NCI-H748 treated with DMSO at 0.1 percent for 48 hours (cell line): Measurements from ENCODE around the gene CEP83.
"Not testable (repeated sequence)": the region's sequence is repeated elsewhere in the genome, so short reads cannot be mapped to it uniquely, and the experiment has no call there.

ENCODE experiments used
- DNase-seq: peaks from one replicate; lab custom pipeline; 2025; lab: John Stamatoyannopoulos, UW

CEP83 gene, protein sequence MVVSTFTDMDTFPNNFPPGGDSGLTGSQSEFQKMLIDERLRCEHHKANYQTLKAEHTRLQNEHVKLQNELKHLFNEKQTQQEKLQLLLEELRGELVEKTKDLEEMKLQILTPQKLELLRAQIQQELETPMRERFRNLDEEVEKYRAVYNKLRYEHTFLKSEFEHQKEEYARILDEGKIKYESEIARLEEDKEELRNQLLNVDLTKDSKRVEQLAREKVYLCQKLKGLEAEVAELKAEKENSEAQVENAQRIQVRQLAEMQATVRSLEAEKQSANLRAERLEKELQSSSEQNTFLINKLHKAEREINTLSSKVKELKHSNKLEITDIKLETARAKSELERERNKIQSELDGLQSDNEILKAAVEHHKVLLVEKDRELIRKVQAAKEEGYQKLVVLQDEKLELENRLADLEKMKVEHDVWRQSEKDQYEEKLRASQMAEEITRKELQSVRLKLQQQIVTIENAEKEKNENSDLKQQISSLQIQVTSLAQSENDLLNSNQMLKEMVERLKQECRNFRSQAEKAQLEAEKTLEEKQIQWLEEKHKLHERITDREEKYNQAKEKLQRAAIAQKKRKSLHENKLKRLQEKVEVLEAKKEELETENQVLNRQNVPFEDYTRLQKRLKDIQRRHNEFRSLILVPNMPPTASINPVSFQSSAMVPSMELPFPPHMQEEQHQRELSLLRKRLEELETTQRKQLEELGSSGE

DNA sequence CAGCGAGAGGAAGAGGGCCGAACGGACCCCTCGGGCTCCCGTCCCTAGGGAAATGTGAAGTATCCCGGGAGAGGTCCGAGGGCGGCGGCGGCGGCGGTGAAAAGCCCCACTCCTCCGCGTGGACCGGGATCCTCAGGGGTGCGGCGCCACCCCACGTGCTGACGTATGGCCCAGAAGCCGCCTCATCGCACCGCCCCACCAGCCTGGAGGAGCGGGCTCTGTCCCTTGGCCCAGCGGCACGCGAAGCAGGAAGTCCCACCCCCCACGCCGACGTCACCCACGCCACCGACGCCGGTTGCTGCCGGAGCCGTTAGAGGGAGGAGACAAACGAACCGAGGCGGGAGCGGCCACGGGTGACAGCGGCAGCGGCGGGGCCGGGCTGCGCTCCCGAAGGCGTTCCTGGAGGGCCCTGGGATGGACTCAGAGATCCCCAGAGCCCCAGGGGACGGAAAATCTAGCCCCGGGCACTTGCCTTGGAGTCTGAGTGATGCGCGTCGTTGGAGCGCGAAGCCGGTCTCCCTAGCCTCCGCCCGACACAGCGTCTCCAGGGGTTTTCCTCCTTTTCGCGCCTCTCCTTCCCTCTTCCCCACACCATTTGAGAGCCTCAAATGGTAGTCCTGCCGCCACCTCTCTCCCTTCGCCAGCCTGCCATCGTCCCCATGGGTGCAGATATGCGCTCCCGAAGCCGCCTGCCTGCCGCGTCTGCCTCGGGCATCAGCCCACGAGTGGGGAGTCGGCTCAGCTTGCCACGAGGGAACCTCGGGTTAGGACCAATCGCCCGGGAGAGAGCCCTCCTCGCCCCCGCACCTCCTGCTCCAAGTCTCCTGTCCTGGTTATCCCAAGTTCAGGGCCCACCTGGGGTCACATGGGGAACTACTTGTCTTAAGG, at the start of gene CEP83:
Gene CEP83, minus strand, starts transcription at position 140 of the 888 bp plus-strand sequence. CDS start 47,377 bp downstream, outside the sequence.
- peak; percentile 77 for DNase-seq

DNA sequence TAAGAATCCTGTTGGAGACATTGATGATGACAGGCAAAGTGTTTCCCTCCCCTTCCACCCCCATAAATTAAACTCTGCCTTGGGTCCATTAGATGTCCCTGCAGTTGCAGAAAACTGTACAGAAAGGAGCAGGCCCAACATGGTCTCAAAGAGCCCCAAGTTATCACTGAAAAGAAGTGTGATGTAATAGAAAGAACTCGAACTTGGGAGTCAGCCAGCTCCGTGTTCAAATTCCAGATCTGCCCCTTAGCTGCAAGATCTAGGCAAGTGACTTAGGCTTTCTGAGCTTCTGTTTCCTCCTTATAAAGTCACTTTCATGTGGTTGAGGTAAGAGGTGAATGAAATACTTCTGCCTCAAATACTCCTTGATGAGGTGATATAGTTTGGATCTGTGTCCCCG, 49.6 kb upstream of the CEP83 start:
- no peak for DNase-seq

DNA sequence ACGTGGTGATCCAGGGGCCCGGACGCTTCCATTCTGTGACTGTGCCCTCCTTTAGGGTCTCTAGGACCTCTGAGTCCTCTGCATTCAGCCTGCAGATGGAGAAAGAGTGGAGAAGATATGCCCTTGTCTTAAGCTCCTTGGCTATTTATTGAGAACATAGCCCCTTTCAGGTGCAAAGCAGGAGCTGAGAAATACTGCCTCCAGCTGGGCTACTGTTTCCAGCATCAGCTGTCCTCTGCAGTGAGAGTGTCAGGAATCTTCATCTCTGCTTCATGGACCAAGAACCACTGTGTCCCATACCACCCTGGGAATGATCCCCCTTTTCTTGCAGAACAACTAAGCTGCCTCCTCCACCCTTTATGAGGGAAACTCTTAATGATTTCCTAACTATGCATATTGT, 47.8 kb upstream of the CEP83 start:
- DNase-seq = no peak

DNA sequence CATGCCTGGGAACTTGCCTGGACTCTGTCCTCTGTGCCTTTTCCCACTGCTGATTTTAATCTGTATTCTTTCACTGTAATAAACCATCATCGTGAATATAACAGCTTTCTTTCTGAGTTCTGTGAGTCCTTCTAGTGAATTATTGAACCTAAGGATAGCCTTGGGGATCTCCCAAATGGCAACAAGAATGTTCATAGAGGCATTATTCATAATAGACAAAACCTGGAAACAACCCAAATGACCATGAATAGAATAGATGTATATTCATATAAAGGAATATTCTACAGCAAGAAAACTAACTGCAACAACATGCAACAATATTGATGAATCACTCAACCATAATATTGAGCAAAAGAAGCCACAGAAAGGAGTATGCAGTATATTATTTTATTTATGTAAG, 44.7 kb upstream of the CEP83 start:
- DNase-seq = no peak

DNA sequence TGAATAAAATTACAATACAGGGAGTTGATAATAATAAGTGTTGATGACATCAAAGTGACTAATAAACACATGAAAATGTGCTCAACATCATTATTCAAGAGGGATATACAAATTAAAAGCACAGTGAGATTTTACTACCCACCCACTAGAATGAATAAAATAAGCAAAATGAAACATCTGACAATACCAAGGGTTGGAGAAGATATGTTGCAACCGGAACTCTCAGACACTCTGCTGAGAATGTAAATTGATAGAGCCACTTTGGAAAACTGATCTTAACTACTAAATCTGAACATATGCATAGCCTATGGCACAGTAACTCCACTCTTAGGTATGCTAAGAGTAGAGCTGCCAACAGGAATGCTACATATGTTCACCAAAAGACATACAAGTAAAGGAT, 44.0 kb upstream of the CEP83 start:
- DNase-seq = no peak

DNA sequence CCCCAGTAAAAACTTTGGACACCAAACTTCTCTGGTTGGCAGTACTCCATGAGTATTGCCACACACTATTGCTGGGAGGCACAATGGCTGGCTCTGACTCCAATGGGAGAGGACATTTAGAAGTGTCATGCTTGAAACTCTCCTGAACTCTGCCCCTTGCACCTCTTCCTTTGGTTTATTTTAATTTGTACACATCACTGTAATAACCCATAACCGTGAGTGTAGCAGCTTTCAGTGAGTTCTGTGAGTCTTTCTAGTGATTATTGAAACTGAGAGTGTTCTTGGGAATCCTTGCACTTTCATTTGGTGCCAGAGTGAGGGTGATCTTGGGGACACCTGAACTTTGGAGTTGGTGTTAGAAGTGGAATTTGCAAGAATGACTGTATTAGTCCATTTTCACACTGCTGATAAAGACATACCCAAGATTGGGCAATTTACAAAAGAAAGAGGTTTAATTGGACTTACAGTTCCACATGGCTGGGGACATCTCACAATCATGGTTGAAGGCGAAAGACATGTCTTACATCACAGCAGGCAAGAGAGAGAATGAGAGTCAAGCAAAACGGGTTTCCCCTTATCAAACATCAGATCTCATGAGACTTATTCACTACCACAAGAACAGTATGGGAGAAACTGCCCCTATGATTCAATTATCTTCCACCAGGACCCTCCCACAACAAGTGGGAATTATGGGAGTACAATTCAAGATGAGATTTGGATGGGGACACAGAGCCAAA, 41.3 kb upstream of the CEP83 start:
- no peak for DNase-seq

DNA sequence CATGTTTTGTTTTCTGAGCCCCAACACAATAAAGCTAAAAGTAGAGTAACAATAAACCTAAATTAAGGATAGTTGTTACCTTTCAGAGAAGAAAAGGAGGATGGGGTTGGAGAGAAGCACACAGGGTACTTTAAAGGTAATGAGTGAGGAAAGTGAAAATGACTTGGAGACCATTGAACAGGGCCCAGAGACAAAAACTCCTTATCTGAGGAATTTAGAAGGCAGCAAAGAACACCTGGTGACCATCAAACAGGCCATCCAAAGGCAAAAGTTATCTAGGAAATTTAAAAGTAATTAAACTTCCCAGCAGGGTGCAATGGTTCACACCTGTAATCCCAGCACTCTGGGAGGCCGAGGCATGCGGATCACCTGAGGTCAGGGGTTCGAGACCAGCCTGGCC, 39.0 kb upstream of the CEP83 start:
- DNase-seq = no peak

DNA sequence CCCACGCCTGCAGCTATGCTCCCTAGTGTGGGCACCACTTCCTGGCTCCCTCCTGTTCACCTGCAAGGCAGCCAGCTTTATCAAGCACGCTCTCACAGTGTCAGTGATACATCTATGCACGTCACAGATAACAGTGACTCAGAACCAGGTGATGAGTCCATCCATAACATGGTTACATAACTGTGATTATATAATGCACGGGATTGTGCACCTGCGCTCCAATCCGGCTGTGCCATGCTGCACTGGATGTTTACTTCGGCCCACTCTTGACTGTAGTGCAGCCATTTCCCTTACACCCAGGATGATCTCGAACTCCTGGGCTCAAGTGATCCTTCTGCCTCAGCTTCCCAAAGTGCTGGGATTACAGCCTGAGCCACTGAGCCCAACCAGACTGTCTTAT, 38.4 kb upstream of the CEP83 start:
- DNase-seq = no peak

DNA sequence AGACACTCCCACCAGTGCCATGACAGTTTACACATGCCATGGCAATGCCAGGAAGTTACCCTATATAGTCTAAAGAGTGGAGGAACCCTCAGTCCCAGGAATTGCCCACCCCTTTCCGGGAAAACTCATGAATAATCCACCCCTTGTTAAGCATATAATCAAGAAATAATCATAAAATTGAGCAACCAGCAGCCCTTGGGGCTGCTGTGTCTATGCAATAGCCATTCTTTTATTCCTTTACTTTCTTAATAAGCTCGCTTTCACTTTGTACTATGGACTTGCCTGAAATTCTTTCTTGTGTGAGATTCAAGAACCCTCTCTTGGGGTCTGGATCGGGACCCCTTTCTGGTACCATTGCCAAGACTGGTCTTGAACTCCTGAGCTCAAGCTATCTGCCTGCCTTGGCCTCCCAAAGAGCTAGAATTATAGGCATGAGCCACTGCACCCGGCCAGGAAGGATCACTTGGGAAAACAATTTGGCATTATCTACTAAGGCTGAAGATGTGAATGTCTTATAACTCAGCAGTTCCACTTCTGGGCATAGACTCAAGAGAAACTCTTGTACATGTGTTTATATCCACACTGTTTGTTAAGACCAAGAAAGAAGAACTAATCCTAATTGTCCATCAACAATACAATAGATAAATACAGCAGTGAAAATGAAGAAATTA, 35.9 kb upstream of the CEP83 start:
- DNase-seq = no peak

DNA sequence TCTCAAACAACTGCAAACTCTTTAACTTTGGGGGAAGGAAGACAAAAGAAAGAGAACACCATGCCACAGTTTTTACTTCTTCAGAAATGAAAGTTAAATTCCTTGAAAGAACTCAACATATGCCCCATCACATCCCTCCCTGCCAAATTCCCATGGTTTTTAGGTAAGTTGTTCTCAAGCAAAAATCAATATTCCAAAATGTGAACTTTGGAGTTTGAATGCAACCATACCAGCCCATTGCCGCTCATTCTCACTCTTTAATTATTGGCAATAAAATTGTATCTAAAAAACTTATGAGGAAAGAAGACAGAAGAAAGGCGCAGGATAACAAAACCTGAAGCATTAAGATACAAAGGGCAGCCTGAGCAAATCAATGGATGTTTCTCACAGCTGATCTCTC, 31.8 kb upstream of the CEP83 start:
- no peak for DNase-seq

DNA sequence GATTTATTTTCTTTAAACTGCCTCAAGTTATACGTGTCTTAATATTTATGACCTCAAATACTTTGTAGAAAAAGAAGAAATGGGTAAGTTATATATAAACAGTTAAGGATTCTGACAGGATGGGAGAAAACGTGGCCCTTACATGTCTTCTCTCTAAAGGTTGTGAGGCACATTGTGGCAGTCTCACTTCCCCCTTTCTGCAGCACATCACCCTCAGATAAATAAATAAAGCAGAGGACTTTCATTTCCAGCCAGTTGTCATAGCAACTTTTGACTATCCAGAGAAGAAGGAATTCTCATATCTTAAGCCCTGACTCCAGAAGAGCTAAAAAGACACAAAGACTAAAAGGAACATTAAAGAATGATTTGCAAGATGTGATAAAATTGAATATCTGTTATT, 28.8 kb upstream of the CEP83 start:
- no peak for DNase-seq

DNA sequence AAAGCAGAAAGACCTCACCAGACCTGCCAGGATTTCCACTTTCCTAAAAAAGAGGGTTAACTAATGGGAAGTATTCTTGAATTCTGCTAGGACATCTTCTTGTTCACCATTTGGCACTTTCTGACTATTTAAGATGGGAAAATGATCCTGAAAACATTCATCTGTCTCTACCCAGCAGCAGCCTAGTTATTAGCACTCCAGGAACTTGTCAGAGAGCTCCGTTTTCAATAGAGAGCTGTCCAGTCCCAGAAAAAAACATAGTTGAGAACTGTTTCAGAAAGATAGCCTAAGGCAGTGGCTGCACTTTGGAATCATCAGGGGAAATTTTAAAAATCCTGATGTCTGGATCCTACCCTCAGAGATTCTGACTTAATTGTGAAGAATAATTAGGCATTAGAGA, 22.1 kb upstream of the CEP83 start:
- no peak for DNase-seq

DNA sequence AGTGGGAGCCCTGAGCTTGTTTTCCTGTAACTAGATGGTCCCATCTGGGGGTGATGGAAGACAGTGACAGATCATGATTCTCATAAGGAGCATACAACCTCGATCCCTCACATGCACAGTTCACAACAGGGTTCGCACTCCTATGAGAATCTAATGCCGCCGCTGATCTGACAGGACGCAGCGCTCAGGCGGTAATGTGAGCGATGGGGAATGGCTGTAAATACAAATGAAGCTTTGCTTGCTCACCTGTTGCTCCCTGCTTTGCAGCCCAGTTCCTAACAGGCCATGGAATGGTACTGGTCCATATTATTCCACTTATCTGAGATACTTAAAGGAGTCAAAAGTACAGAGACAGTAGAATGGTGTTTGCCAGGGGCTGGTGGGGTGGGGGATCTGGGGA, 9.9 kb upstream of the CEP83 start:
- DNase-seq = no peak

DNA sequence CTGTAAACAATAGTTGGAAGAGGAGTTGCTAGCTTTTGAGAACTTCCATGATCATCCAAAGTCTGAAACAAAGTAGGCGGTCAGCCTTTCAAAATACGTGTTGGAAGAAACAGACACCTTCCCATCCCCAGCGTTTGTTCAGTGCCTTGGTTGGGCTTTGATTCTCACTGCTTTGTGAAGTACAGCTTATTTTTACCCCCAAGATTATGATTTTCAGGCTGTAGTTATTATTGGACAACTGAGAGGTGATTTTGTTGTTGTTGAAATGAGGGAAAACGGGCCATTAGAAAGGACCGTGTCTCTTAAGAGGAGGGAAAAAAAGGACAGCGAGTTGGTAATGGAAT, 921 bp upstream of the CEP83 start:
- DNase-seq = no peak

DNA sequence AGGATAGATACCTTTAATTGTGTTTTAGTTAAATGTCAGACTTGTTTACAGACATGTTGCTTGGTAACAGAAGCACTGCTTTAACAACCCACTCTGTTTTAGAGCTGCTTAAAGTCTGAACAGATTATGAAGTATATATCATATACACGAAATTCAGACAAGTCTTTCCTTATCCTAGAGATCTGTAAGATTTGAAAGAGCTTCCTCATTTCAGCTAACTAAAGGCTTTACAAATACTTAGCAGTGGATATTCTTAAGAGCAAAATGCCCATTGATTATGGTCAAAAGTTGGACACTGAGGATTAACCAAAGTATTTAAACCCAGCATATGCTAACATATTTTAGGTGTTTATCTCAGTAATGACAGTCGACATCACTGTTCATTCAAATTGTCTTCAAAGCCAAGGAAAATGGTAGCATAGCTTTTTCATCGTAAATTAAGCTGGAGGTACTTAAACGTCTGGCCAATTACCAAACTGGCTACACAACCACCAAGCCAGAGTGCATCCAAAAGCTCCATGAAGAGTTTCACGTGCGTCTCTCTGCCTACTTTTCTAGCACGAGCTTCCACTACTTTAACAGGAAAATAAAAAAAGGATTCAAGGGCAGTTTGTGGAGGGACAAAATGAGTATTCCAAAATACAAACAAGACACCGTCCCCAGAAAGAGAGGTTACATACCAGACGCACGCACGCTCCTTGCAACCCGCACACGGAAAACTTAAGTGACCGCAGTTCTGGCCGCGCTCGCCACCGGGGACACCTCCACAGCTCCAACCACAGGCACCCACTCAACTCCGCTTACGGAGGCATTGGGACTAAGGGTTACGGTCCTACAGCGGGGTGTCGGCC, 565 bp downstream of the CEP83 start:
- peak; percentile 28 for DNase-seq

DNA sequence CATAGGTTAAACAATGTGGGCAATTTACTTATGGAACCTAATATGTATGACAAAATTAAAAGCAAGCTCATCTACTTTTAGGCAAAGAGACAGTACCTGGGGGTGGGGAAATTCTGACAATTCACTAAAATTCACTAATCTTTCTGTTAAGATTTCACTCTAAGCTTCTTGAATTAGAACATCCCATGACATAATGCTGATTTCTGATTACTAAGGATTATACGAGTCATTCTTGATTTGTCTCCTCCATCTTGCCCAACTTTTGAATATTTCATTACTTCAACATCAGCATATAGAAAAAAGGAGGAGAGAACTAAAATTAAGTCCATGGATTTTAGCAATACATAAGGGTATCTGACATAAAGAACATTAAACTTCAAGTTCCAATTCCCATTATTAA, 2.4 kb downstream of the CEP83 start:
- DNase-seq = no peak

DNA sequence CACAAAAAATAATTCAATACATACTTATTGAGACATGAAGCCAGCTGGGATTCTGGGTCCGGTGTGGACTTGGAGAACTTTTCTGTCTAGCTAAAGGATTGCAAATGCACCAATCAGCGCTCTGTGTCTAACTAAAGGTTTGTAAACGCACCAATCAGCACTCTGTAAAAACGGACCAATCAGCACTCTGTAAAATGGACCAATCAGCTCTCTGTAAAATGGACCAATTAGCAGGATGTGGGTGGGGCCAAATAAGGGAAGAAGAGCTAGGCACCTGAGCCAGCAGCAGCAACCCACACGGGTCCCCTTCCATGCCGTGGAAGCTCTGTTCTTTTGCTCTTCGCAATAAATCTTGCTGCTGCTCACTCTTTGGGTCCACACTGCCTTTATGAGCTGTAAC, 5.3 kb downstream of the CEP83 start:
- DNase-seq = not testable (repeated sequence)

DNA sequence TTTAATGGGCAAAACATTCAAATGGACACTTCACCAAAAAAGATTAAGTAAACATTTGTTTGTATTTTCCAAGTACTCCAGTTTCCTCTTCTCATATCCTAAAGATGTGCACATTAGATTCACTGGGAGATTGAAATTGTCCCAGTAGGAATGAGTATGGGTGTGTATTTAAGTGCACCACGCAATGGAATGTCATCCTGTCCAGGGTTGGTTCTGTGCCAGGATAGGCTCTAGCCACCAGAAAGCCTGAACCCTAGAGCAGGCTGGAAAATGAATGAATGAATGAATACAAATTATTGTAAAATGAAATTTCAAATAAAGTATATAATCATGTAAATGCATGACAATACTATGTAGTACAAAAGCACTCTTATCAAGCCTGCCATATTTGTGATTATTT, 14.0 kb downstream of the CEP83 start:
- DNase-seq = no peak

DNA sequence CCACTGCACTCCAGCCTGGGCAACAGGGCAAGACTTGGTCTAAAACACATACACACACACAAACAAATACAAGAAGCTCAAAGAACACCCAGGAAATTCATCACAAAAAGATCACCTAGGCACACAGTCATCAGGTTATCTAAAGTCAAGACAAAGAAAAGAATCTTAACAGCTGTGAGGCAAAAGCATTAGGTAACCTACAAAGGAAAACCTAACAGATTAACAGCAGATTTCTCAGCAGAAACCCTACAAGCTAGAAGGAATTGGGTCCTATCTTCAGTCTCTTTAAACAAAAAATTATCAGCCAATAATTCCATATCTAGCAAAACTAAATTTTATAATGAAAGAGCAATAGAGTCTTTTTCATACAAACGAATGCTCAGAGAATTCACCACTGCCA, 22.4 kb downstream of the CEP83 start:
- DNase-seq = no peak

DNA sequence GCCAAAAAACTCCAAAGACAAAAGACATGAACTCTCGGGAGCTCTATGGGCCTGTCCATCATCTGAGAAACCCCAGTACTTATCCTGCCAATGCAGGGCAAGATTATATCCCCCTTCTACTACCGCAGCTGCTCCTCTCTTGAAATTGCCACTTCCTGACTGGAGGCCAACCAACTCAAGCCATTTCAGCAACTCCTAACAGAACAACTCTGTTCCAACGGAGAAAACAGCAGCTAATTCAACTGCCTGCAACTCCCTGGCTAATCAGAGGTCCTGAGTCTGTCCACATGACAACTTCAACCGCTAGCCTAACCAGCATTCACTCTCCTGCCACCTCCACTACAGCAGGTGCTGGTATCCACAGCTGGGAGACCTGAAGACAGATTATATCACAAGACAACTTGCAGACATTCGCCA, 24.1 kb downstream of the CEP83 start:
- DNase-seq = no peak

DNA sequence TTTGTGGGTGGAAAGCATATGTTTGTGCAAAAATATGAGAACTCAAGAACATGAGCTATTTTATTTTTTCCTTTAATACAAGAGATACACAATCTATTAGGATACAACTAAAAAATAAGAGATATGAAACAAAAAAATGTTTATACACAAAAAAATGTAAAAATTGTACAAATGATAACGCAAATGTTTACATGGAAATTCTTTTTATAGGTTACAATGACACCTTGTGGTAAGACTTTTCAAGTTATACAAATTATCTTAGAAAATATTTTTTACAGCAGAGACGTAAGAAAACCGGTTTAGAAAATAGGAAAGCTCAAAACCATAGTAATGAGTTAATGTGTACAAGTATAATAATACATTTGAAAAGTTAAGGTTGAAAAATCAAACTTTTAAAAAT, 25.5 kb downstream of the CEP83 start:
- DNase-seq = no peak
